ENCODE data around the gene WWTR1. TPM values are rescaled to one million over a fixed set of nuclear protein-coding genes. Genes with fewer than 3 reads are reported as not detected.

Gene WWTR1
- total and polyA plus RNA-seq, 2 of the 8 experiments (the other 6 are each of a cell fraction or from before 2014, with no cell fraction given): 15.7 to 18.6 TPM

DNA sequence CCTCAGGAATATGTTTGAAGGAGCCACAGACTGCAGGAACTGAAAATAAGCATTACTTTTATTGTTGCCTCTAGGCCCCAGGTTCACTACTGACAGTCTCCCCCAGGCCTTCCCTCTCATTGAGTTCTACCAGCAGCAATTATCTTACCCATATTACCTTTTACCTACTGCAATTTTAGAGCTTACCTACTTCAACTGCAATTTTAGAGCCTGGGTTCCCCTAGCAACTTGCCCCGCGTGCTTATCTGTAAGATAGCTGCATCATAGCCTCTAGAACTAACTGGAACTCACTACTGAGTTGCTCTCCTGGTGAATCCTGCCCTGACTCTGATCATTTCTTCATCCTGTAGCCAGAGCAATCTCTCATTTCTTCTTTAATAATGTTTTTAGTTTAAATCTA lies 29.2 kb upstream of the WWTR1 start (continued):
- TF ChIP-seq, protein P1, sequence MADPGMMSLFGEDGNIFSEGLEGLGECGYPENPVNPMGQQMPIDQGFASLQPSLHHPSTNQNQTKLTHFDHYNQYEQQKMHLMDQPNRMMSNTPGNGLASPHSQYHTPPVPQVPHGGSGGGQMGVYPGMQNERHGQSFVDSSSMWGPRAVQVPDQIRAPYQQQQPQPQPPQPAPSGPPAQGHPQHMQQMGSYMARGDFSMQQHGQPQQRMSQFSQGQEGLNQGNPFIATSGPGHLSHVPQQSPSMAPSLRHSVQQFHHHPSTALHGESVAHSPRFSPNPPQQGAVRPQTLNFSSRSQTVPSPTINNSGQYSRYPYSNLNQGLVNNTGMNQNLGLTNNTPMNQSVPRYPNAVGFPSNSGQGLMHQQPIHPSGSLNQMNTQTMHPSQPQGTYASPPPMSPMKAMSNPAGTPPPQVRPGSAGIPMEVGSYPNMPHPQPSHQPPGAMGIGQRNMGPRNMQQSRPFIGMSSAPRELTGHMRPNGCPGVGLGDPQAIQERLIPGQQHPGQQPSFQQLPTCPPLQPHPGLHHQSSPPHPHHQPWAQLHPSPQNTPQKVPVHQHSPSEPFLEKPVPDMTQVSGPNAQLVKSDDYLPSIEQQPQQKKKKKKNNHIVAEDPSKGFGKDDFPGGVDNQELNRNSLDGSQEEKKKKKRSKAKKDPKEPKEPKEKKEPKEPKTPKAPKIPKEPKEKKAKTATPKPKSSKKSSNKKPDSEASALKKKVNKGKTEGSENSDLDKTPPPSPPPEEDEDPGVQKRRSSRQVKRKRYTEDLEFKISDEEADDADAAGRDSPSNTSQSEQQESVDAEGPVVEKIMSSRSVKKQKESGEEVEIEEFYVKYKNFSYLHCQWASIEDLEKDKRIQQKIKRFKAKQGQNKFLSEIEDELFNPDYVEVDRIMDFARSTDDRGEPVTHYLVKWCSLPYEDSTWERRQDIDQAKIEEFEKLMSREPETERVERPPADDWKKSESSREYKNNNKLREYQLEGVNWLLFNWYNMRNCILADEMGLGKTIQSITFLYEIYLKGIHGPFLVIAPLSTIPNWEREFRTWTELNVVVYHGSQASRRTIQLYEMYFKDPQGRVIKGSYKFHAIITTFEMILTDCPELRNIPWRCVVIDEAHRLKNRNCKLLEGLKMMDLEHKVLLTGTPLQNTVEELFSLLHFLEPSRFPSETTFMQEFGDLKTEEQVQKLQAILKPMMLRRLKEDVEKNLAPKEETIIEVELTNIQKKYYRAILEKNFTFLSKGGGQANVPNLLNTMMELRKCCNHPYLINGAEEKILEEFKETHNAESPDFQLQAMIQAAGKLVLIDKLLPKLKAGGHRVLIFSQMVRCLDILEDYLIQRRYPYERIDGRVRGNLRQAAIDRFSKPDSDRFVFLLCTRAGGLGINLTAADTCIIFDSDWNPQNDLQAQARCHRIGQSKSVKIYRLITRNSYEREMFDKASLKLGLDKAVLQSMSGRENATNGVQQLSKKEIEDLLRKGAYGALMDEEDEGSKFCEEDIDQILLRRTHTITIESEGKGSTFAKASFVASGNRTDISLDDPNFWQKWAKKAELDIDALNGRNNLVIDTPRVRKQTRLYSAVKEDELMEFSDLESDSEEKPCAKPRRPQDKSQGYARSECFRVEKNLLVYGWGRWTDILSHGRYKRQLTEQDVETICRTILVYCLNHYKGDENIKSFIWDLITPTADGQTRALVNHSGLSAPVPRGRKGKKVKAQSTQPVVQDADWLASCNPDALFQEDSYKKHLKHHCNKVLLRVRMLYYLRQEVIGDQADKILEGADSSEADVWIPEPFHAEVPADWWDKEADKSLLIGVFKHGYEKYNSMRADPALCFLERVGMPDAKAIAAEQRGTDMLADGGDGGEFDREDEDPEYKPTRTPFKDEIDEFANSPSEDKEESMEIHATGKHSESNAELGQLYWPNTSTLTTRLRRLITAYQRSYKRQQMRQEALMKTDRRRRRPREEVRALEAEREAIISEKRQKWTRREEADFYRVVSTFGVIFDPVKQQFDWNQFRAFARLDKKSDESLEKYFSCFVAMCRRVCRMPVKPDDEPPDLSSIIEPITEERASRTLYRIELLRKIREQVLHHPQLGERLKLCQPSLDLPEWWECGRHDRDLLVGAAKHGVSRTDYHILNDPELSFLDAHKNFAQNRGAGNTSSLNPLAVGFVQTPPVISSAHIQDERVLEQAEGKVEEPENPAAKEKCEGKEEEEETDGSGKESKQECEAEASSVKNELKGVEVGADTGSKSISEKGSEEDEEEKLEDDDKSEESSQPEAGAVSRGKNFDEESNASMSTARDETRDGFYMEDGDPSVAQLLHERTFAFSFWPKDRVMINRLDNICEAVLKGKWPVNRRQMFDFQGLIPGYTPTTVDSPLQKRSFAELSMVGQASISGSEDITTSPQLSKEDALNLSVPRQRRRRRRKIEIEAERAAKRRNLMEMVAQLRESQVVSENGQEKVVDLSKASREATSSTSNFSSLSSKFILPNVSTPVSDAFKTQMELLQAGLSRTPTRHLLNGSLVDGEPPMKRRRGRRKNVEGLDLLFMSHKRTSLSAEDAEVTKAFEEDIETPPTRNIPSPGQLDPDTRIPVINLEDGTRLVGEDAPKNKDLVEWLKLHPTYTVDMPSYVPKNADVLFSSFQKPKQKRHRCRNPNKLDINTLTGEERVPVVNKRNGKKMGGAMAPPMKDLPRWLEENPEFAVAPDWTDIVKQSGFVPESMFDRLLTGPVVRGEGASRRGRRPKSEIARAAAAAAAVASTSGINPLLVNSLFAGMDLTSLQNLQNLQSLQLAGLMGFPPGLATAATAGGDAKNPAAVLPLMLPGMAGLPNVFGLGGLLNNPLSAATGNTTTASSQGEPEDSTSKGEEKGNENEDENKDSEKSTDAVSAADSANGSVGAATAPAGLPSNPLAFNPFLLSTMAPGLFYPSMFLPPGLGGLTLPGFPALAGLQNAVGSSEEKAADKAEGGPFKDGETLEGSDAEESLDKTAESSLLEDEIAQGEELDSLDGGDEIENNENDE (IDR thresholded peaks at IDR 0.05; ENCODE audit: insufficient replicate concordance, low read length): no peak
- TF ChIP-seq CBX8 (IDR thresholded peaks at IDR 0.05; ENCODE audit: borderline replicate concordance, low read depth, low read length): no peak
- no peak for TF ChIP-seq CTBP2 (IDR thresholded peaks at IDR 0.05; ENCODE audit: borderline replicate concordance, insufficient read depth, insufficient read length, low read length)
- no peak for TF ChIP-seq RBBP5 (IDR thresholded peaks at IDR 0.05; ENCODE audit: borderline replicate concordance, low read depth, low read length)
- TF ChIP-seq SP1 (IDR thresholded peaks at IDR 0.05; ENCODE audit: low read depth, low read length): no peak
